ENCODE measurements around the gene DENND1A. TPM values are rescaled to one million over a fixed set of nuclear protein-coding genes. Genes with fewer than 3 reads are reported as not detected.

DENND1A gene
- total RNA-seq, 1 donor from 2014 or later: 19.9 TPM

- H3K27ac Mint-ChIP-seq: no peak overlapping the region
- H3K36me3 Mint-ChIP-seq: peaks cover 20% of the 10 kb centered on the region
- no peaks in the 10 kb centered on the region for H3K27me3 Mint-ChIP-seq
- no peak for DNase-seq (ENCODE audit: extremely low spot score, unreplicated experiment)
- no peak overlapping the region for H3K4me3 Mint-ChIP-seq
- no peaks in the 10 kb centered on the region for H3K4me1 Mint-ChIP-seq (ENCODE audit: unreplicated experiment)
- TF ChIP-seq CTCF (conservative IDR thresholded peaks at IDR 0.05): no peak
- H3K9me3 Mint-ChIP-seq: peaks cover 13% of the 10 kb centered on the region
These were observed 207.5 kb downstream of the DENND1A start for GRCh38 chr9:123722378-123722777.

- H3K27me3 Mint-ChIP-seq: peaks cover 3% of the 10 kb centered on the region
- peaks cover 4% of the 10 kb centered on the region for H3K9me3 Mint-ChIP-seq
- H3K4me3 Mint-ChIP-seq: no peak overlapping the region
- H3K27ac Mint-ChIP-seq: no peak overlapping the region
- DNase-seq (ENCODE audit: extremely low spot score, unreplicated experiment): no peak
- TF ChIP-seq CTCF (conservative IDR thresholded peaks at IDR 0.05): no peak
- H3K36me3 Mint-ChIP-seq: peaks cover 13% of the 10 kb centered on the region
- H3K4me1 Mint-ChIP-seq (ENCODE audit: unreplicated experiment): peaks cover 11% of the 10 kb centered on the region
These were observed 211.7 kb downstream of the DENND1A start for GRCh38 chr9:123718188-123718587.

DNA sequence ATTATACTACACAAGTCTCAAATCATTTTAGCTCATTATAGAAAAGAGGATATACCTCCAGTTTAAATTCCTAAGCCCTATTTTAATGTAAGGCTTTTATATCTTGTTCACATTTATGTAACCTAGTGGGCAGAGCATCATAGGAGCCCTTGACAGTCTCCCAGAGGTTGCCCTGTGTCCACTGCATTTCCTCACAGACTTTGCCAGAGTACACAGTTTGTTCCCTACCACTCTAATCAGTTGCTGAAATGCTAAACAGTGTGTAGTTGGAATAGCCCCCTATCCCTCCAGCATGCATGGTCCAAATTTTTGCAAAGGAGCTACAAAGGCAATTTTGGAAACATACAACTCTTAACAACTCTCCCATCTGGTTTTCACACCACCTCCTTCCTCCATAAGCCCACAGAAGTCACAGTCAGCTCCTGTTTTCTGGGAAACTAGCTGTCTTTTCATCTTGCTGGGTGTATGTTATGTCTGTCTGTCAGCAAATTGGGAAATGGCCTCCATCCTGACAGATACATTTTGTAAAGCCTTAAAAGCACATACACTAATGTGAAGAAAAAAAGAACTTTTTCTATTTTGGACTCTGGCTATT is 212.2 kb downstream of the DENND1A start:
- H3K27me3 Mint-ChIP-seq: peaks cover 3% of the 10 kb centered on the region
- no peak overlapping the region for H3K27ac Mint-ChIP-seq
- no peak for DNase-seq (ENCODE audit: extremely low spot score, unreplicated experiment)
- no peak for TF ChIP-seq CTCF (conservative IDR thresholded peaks at IDR 0.05)
- peaks cover 4% of the 10 kb centered on the region for H3K9me3 Mint-ChIP-seq
- H3K4me1 Mint-ChIP-seq (ENCODE audit: unreplicated experiment): peaks cover 11% of the 10 kb centered on the region
- peaks cover 13% of the 10 kb centered on the region for H3K36me3 Mint-ChIP-seq
- no peak overlapping the region for H3K4me3 Mint-ChIP-seq

GRCh38 chr9:123716339-123716945 is 213.5 kb downstream of the DENND1A start:
- Mint-ChIP-seq H3K36me3 (peaks cover 4% of the 10 kb centered on the region), H3K4me3 (no peak overlapping the region), H3K27ac (no peak overlapping the region), H3K4me1 (ENCODE audit: unreplicated experiment) (peaks cover 11% of the 10 kb centered on the region), H3K9me3 (no peaks in the 10 kb centered on the region), H3K27me3 (peaks cover 3% of the 10 kb centered on the region)
- TF ChIP-seq CTCF (conservative IDR thresholded peaks at IDR 0.05): no peak
- DNase-seq (ENCODE audit: extremely low spot score, unreplicated experiment): no peak

DNA sequence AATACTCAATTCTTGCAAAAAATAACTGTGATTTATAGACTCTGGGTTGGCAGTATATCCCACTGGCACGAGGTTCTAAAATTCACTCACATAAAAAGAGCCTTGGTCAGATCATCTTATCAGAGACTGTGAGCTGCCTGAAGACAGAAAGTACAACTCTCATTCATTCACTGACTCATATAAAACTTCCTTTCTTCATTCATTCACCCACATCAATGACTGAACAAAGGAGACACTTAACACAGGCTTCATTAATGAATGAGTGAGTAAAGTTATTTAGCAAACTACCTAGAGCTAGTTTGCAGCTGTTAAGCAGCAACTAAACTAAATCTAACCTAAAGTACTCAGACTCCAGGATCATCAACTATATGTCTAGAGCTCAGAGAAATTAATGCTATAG is 214.7 kb downstream of the DENND1A start:
- no peaks in the 10 kb centered on the region for H3K36me3 Mint-ChIP-seq
- H3K4me3 Mint-ChIP-seq: no peak overlapping the region
- H3K4me1 Mint-ChIP-seq (ENCODE audit: unreplicated experiment): peaks cover 11% of the 10 kb centered on the region
- no peak for DNase-seq (ENCODE audit: extremely low spot score, unreplicated experiment)
- no peak for TF ChIP-seq CTCF (conservative IDR thresholded peaks at IDR 0.05)
- no peaks in the 10 kb centered on the region for H3K9me3 Mint-ChIP-seq
- H3K27ac Mint-ChIP-seq: no peak overlapping the region
- peaks cover 3% of the 10 kb centered on the region for H3K27me3 Mint-ChIP-seq
